Parathyroid adenoma (tissue), 2 donors: ENCODE data around the gene RBBP5.

Experiments
- H2AFZ ChIP-seq: fragments of 300-600 bp; sonication (generic); one replicate; pipeline ENCODE4 v1.7.0; 2017; ENCODE audit warnings: antibody characterized with exemption, mild to moderate bottlenecking
- H3K27ac ChIP-seq: fragments of 300-600 bp; sonication (generic); one replicate; pipeline ENCODE4 v1.7.0; 2017
- H3K27me3 ChIP-seq: fragments of 300-600 bp; sonication (generic); one replicate; pipeline ENCODE4 v1.7.0; 2017; ENCODE audit warnings: low read length; ENCODE audit not compliant: control insufficient read depth, insufficient read depth
- H3K36me3 ChIP-seq: fragments of 300-600 bp; sonication (generic); one replicate; pipeline ENCODE4 v1.7.0; 2017; ENCODE audit warnings: low read length; ENCODE audit not compliant: control insufficient read depth, insufficient read depth
- H3K4me1 ChIP-seq: fragments of 300-600 bp; sonication (generic); one replicate; pipeline ENCODE4 v1.7.0; 2017; ENCODE audit warnings: control low read depth
- H3K4me2 ChIP-seq: fragments of 300-600 bp; sonication (generic); one replicate; pipeline ENCODE4 v1.7.0; 2017; ENCODE audit warnings: low read length
- H3K4me3 ChIP-seq: fragments of 300-600 bp; sonication (generic); one replicate; pipeline ENCODE4 v1.7.0; 2017; ENCODE audit warnings: low read depth, low read length
- H3K79me2 ChIP-seq: fragments of 300-600 bp; sonication (generic); one replicate; pipeline ENCODE4 v1.7.0; 2017; ENCODE audit warnings: control low read depth
- H3K9ac ChIP-seq: fragments of 300-600 bp; sonication (generic); one replicate; pipeline ENCODE4 v1.7.0; 2017; ENCODE audit warnings: mild to moderate bottlenecking
- H3K9me3 ChIP-seq: fragments of 300-600 bp; sonication (generic); one replicate; pipeline ENCODE4 v1.7.0; 2017; ENCODE audit warnings: low read length; ENCODE audit not compliant: control insufficient read depth
- CTCF ChIP-seq: fragments of 300-600 bp; sonication (generic); IDR thresholded peaks from one replicate; pipeline ENCODE4 v1.7.0; 2017; ENCODE audit warnings: antibody characterized with exemption, mild to moderate bottlenecking
- donor health status: primary hyperparathyroidism.

Gene RBBP5

GRCh38 chr1:205058853-205059252, 62.9 kb downstream of the RBBP5 start:
- Histone ChIP-seq H2AFZ (no peak overlapping the region), H3K4me1 (no peaks in the 10 kb centered on the region), H3K4me3 (no peak overlapping the region), H3K36me3 (no peaks in the 10 kb centered on the region), H3K9me3 (no peaks in the 10 kb centered on the region), H3K27ac (no peak overlapping the region), H3K79me2 (no peaks in the 10 kb centered on the region), H3K4me2 (no peak overlapping the region), H3K27me3 (no peaks in the 10 kb centered on the region), H3K9ac (no peak overlapping the region)
- TF ChIP-seq CTCF: no peak

DNA sequence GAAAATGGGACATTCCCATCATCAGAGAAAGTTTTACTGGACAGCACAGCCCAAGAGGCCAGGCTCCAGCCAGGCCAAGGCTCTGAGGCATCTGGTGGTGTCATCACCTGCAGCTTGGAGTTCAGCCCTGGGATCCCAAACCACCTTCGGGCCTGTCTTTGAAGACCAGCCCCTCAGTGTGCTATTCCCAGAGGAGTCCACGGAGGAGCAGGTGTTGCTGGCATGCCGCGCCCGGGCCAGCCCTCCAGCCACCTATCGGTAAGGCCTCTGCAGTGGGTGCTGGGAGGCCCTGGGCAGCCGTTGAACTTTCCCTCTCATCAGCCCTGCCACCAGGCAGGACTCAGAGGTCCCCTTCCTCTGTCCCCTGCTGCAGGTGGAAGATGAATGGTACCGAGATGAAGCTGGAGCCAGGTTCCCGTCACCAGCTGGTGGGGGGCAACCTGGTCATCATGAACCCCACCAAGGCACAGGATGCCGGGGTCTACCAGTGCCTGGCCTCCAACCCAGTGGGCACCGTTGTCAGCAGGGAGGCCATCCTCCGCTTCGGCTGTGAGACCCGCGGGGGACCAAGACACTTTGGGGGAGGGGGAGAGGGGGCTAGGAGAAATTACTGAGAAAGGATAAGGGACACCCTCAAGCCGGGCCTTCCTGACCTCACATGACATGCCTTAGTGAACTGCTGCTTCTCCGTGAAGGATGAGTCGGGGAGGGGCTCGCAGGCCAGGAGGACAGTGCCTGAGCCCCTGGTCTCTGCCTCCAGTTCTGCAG, 63.8 kb downstream of the RBBP5 start:
- no peak overlapping the region for H3K9ac ChIP-seq
- TF ChIP-seq CTCF: no peak
- no peak overlapping the region for H2AFZ ChIP-seq
- no peak overlapping the region for H3K4me2 ChIP-seq
- H3K27me3 ChIP-seq: no peaks in the 10 kb centered on the region
- no peak overlapping the region for H3K27ac ChIP-seq
- no peak overlapping the region for H3K4me3 ChIP-seq
- H3K79me2 ChIP-seq: no peaks in the 10 kb centered on the region
- no peaks in the 10 kb centered on the region for H3K9me3 ChIP-seq
- H3K36me3 ChIP-seq: no peaks in the 10 kb centered on the region
- no peaks in the 10 kb centered on the region for H3K4me1 ChIP-seq

GRCh38 chr1:205056956-205057568, 64.7 kb downstream of the RBBP5 start:
- H3K4me1 ChIP-seq: no peaks in the 10 kb centered on the region
- no peak overlapping the region for H3K9ac ChIP-seq
- no peaks in the 10 kb centered on the region for H3K79me2 ChIP-seq
- no peak overlapping the region for H3K4me2 ChIP-seq
- H3K4me3 ChIP-seq: no peak overlapping the region
- no peak overlapping the region for H2AFZ ChIP-seq
- no peak for TF ChIP-seq CTCF
- no peaks in the 10 kb centered on the region for H3K9me3 ChIP-seq
- no peaks in the 10 kb centered on the region for H3K27me3 ChIP-seq
- no peaks in the 10 kb centered on the region for H3K36me3 ChIP-seq
- no peak overlapping the region for H3K27ac ChIP-seq

GRCh38 chr1:205056188-205056611, 65.6 kb downstream of the RBBP5 start:
- no peaks in the 10 kb centered on the region for H3K79me2 ChIP-seq
- no peak overlapping the region for H3K4me3 ChIP-seq
- H3K9ac ChIP-seq: no peak overlapping the region
- TF ChIP-seq CTCF: no peak
- H2AFZ ChIP-seq: no peak overlapping the region
- no peaks in the 10 kb centered on the region for H3K36me3 ChIP-seq
- H3K9me3 ChIP-seq: no peaks in the 10 kb centered on the region
- no peaks in the 10 kb centered on the region for H3K4me1 ChIP-seq
- no peak overlapping the region for H3K4me2 ChIP-seq
- no peak overlapping the region for H3K27ac ChIP-seq
- H3K27me3 ChIP-seq: no peaks in the 10 kb centered on the region
